Spleen (tissue), 7 donors: ENCODE data around the gene RIPOR3.

Source experiments
- POLR2A ChIP-seq, 3 donors: fragments of 450-650 bp; IDR thresholded peaks; one replicate each; pipeline ENCODE4 v1.5.1; 2017; ENCODE audit warnings: antibody characterized with exemption in 3 of 3, mild to moderate bottlenecking in 1 of 3
- POLR2AphosphoS5 ChIP-seq, 3 donors: sonication (generic); formaldehyde crosslinking; IDR thresholded peaks; one replicate each; pipeline ENCODE4 v1.5.1; 2017; ENCODE audit warnings: antibody characterized with exemption in 3 of 3
- TF ChIP-seq, protein P1 (sequence below), 11 experiments: fragments of 200-600 bp in 7 of 11; fragments of 450-650 bp in 4 of 11; sonication (generic) in 4 of 11; IDR thresholded peaks in 8 of 11; conservative IDR thresholded peaks in 3 of 11; 1 replicate in 7 of 11; 2 replicates in 4 of 11; pipeline versions ENCODE4 v1.4.0 to v1.8.0; 2016 to 2021; ENCODE audit warnings: antibody characterized with exemption in 11 of 11, inconsistent platforms in 4 of 11, mild to moderate bottlenecking in 1 of 11
- donor health status: DM: no; HTN: no; CAD: no; lungs with moderate emphysema.
- donor health status: DM: no; HTN: no; CAD: no.
- donor health status: DM: no; HTN: no; CAD: no.

DNA sequence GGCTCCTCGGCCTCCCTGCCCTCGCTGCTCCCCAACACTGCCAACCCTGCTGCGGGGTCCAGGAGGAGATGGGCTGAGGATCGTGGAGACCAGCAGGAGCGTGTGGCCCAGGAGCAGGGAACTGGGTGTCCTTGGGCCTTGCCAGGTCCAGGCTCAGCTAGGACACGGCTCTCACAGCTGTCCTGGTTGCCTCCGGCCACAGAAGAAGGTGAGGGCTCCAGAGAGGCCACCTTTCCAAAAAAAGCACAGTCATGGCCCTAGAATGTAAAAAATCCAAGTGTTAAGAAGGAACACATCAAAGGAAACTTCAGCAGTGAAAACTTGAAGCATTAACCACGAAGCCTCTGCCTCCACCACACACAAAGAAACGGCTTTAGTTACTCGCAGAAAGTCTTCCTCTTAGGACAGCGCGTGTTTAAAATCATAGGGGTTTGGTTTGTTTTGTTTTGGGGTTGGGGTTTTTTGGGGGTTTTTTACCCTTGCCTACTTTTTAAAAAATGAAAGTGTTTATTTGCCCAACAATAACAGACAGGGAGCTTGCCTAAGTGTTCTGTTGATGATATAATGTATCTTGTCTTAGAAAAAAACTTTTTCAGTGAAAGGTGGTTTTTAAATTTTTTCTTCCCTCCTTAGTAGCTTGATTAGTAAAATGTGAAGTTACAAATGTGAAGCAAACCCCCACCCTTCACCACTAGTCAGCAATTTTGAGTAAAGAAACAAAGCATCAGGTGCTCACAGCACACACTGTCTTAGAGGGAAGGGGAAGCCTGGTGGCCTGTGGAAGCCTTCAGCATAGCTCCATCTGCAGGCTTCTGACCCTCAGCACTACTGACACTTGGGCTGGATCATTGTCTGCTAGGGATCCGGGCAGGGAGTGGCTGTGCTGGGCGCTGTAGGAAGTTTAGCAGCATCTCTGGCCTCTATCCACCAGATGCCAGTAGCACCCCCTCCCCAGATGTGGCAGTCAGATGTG, 121.2 kb downstream of the RIPOR3 start:
- TF ChIP-seq, protein P1, sequence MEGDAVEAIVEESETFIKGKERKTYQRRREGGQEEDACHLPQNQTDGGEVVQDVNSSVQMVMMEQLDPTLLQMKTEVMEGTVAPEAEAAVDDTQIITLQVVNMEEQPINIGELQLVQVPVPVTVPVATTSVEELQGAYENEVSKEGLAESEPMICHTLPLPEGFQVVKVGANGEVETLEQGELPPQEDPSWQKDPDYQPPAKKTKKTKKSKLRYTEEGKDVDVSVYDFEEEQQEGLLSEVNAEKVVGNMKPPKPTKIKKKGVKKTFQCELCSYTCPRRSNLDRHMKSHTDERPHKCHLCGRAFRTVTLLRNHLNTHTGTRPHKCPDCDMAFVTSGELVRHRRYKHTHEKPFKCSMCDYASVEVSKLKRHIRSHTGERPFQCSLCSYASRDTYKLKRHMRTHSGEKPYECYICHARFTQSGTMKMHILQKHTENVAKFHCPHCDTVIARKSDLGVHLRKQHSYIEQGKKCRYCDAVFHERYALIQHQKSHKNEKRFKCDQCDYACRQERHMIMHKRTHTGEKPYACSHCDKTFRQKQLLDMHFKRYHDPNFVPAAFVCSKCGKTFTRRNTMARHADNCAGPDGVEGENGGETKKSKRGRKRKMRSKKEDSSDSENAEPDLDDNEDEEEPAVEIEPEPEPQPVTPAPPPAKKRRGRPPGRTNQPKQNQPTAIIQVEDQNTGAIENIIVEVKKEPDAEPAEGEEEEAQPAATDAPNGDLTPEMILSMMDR (IDR thresholded peaks at IDR 0.05 in 8 of 11, conservative IDR thresholded peaks at IDR 0.05 in 3 of 11), result peak in 8 of 11 experiments; percentile 20 to 57 (median 50)
- TF ChIP-seq POLR2A (IDR thresholded peaks at IDR 0.05), result no peak
- peak; percentile 13 to 70 (median 58) for TF ChIP-seq POLR2AphosphoS5 (IDR thresholded peaks at IDR 0.05)
